KMS-11 (cell line): ENCODE data around the gene RBCK1.

Source experiments
- H2AFZ ChIP-seq: fragments of 200-600 bp; sonication (generic); 2 replicates; pipeline ENCODE4 v1.6.1; 2016; ENCODE audit warnings: antibody characterized with exemption, mixed run types, low read depth
- H3K27ac ChIP-seq: fragments of 200-600 bp; sonication (generic); 2 replicates; pipeline ENCODE4 v1.6.1; 2016; ENCODE audit warnings: mild to moderate bottlenecking, mixed run types
- H3K27me3 ChIP-seq: fragments of 200-600 bp; sonication (generic); 2 replicates; pipeline ENCODE4 v1.6.1; 2017; ENCODE audit warnings: mild to moderate bottlenecking, low read depth, mixed run types, moderate library complexity; ENCODE audit not compliant: insufficient read depth
- H3K36me3 ChIP-seq: fragments of 200-600 bp; sonication (generic); 2 replicates; pipeline ENCODE4 v1.6.1; 2017; ENCODE audit warnings: mild to moderate bottlenecking, mixed run types; ENCODE audit not compliant: insufficient read depth
- H3K4me1 ChIP-seq: fragments of 200-600 bp; sonication (generic); 2 replicates; pipeline ENCODE4 v1.6.1; 2016; ENCODE audit warnings: mild to moderate bottlenecking, low read depth, mixed run types; ENCODE audit not compliant: poor library complexity, severe bottlenecking
- H3K4me2 ChIP-seq: fragments of 200-600 bp; sonication (generic); 2 replicates; pipeline ENCODE4 v1.7.0; 2016; ENCODE audit warnings: mild to moderate bottlenecking, mixed run types
- H3K4me3 ChIP-seq: fragments of 200-600 bp; sonication (generic); IDR thresholded peaks from 2 replicates; pipeline ENCODE4 v1.6.1; 2017; ENCODE audit warnings: low read depth, low read length, mixed read lengths; ENCODE audit not compliant: insufficient read depth
- H3K79me2 ChIP-seq: fragments of 200-600 bp; sonication (generic); 2 replicates; pipeline ENCODE4 v1.6.1; 2016; ENCODE audit warnings: low read depth, mixed run types; ENCODE audit not compliant: insufficient read depth
- H3K9ac ChIP-seq: fragments of 200-600 bp; sonication (generic); 2 replicates; pipeline ENCODE4 v1.6.1; 2016; ENCODE audit warnings: mild to moderate bottlenecking, mixed run types
- H4K20me1 ChIP-seq: fragments of 200-600 bp; sonication (generic); 2 replicates; pipeline ENCODE4 v1.6.1; 2016; ENCODE audit warnings: mild to moderate bottlenecking, mixed run types; ENCODE audit not compliant: insufficient read depth
- TF ChIP-seq, protein P1 (sequence below): fragments of 200-600 bp; sonication (generic); conservative IDR thresholded peaks from 2 replicates; pipeline ENCODE4 v1.6.1; 2017; ENCODE audit warnings: low read depth, mild to moderate bottlenecking, antibody characterized with exemption, low read length, moderate library complexity, mixed read lengths

The RBCK1 gene

DNA sequence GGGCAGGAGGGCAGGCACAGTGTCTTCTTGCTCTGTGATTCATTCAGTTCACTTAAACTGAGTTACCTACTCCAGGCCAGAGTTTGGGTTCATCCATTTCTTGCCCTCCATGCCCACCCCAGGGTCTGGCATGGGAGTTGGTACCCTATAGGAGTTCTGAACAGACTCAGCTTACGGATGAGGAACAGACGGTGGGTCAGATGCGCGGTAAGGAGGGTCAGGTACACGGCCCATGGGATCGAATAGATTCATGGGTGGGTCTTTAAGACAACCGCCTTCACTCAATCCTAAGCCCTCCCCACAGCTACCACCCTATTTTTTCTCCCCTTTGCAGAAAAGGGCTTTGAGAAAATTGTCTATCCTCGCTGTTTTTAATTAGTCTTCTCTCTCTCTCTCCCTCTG, 40.6 kb upstream of the RBCK1 start:
- TF ChIP-seq, protein P1, sequence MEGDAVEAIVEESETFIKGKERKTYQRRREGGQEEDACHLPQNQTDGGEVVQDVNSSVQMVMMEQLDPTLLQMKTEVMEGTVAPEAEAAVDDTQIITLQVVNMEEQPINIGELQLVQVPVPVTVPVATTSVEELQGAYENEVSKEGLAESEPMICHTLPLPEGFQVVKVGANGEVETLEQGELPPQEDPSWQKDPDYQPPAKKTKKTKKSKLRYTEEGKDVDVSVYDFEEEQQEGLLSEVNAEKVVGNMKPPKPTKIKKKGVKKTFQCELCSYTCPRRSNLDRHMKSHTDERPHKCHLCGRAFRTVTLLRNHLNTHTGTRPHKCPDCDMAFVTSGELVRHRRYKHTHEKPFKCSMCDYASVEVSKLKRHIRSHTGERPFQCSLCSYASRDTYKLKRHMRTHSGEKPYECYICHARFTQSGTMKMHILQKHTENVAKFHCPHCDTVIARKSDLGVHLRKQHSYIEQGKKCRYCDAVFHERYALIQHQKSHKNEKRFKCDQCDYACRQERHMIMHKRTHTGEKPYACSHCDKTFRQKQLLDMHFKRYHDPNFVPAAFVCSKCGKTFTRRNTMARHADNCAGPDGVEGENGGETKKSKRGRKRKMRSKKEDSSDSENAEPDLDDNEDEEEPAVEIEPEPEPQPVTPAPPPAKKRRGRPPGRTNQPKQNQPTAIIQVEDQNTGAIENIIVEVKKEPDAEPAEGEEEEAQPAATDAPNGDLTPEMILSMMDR, result no peak
- Histone ChIP-seq H3K4me3 (no peak overlapping the region), H3K27me3 (no peaks in the 10 kb centered on the region), H3K4me1 (peaks cover 27% of the 10 kb centered on the region), H3K79me2 (no peaks in the 10 kb centered on the region), H2AFZ (no peak overlapping the region), H3K27ac (no peak overlapping the region), H3K36me3 (no peaks in the 10 kb centered on the region), H4K20me1 (no peaks in the 10 kb centered on the region), H3K9ac (no peak overlapping the region), H3K4me2 (no peak overlapping the region)

DNA sequence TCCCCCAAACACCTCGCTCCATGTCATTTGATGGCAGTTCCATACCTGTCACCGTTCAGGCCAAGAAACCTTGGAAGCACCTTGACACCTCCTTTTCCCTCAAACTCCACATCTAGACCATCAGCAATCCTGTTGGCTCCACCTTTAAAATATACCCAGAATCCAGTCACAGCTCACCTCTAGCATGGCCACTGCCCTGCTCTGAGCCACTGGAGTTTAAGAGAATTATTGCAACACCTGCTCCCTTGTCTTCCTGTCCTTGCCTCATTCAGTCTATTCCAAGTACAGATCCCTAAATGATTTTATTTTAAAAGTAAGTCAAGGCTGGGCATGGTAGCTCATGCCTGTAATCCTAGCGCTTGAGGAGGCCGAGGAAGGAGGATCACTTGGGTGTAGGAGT, 39.2 kb upstream of the RBCK1 start:
- Histone ChIP-seq H3K9ac (no peak overlapping the region), H3K79me2 (no peaks in the 10 kb centered on the region), H3K27me3 (no peaks in the 10 kb centered on the region), H3K27ac (no peak overlapping the region), H4K20me1 (no peaks in the 10 kb centered on the region), H3K4me3 (no peak overlapping the region), H2AFZ (no peak overlapping the region), H3K4me2 (no peak overlapping the region), H3K4me1 (peaks cover 36% of the 10 kb centered on the region), H3K36me3 (no peaks in the 10 kb centered on the region)
- TF ChIP-seq, protein P1, result no peak

DNA sequence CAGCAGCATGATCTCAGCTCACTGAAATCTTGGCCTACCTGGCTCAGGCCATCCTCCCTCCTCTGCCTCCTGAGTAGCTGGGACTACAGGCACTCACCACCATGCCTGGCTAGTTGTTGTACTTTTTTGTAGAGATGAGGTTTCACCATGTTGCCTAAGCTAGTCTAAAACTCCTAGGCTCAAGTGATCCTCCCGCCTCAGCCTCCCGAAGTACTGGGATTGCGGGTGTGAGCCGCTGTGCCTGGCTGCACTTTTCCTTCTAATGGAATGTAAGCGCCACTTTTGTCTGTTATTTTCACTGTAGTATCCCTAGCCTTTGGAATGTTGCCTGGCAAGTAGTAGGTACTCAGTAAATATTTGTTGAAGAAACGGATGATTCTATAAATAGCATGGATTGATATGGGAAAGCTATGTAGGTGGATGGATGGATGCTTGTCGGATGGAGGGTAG, 37.9 kb upstream of the RBCK1 start:
- no peak overlapping the region for H3K4me2 ChIP-seq
- H3K27me3 ChIP-seq, result no peaks in the 10 kb centered on the region
- H3K27ac ChIP-seq, result no peak overlapping the region
- H3K4me3 ChIP-seq, result no peak overlapping the region
- no peak overlapping the region for H3K9ac ChIP-seq
- H3K79me2 ChIP-seq, result no peaks in the 10 kb centered on the region
- TF ChIP-seq, protein P1, result no peak
- no peak overlapping the region for H2AFZ ChIP-seq
- no peaks in the 10 kb centered on the region for H3K36me3 ChIP-seq
- H3K4me1 ChIP-seq, result peaks cover 28% of the 10 kb centered on the region
- no peaks in the 10 kb centered on the region for H4K20me1 ChIP-seq

DNA sequence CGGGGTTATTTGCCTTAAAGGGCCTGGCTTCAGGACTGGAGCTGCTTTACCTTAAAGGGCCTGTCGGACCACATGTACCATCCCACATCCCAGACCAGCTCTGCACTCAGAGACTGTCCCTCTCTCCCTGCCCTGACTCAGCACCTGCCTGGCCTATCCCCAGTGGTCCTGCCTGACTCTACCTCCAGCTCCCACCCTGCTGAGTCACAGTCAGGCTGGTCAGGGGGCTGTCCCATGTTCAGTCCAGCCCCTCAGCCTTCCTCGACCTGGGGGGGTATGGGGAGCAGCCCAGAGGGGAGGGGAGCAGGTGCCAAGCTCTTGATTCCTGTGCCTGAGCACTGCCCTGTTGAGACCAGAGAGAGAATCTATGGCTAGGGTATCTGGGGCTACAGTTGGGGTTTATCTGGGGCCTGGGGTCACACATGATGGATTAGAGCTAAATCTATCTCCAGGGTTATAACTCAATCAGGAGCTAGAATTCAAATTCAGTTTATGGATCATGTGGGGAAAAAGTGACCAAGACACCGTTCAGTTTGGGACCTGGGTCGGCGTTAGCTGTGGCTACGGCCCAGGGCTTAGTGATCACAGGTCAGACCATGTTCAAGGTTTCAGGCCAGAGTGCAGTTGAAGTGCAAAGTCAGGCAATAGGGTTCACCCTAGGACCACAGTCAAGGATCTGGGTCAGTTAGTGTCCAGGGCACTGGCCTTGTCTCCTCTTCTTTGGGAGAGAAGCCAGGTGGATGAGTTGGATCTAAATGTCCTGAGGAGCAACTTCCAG, 36.9 kb upstream of the RBCK1 start:
- TF ChIP-seq, protein P1, result no peak
- H3K4me2 ChIP-seq, result no peak overlapping the region
- no peaks in the 10 kb centered on the region for H4K20me1 ChIP-seq
- H3K4me1 ChIP-seq, result peaks cover 26% of the 10 kb centered on the region
- no peaks in the 10 kb centered on the region for H3K36me3 ChIP-seq
- no peak overlapping the region for H3K27ac ChIP-seq
- no peaks in the 10 kb centered on the region for H3K27me3 ChIP-seq
- H3K4me3 ChIP-seq, result no peak overlapping the region
- no peak overlapping the region for H3K9ac ChIP-seq
- H3K79me2 ChIP-seq, result no peaks in the 10 kb centered on the region
- H2AFZ ChIP-seq, result no peak overlapping the region
